Upper lobe of left lung (tissue), 4 donors: ENCODE data around the gene LYRM4.

Experiments used
- CTCF ChIP-seq, 6 experiments: fragments of 450-650 bp in 4 of 6; fragments of 200-600 bp in 2 of 6; sonication (generic) in 2 of 6; IDR thresholded peaks; one replicate each; pipeline ENCODE4 v1.5.1; 2016 to 2019; ENCODE audit warnings: antibody characterized with exemption in 6 of 6
- POLR2AphosphoS5 ChIP-seq, 2 donors: sonication (generic); formaldehyde crosslinking; IDR thresholded peaks; one replicate each; pipeline ENCODE4 v1.5.1; 2017; ENCODE audit warnings: antibody characterized with exemption in 2 of 2

DNA sequence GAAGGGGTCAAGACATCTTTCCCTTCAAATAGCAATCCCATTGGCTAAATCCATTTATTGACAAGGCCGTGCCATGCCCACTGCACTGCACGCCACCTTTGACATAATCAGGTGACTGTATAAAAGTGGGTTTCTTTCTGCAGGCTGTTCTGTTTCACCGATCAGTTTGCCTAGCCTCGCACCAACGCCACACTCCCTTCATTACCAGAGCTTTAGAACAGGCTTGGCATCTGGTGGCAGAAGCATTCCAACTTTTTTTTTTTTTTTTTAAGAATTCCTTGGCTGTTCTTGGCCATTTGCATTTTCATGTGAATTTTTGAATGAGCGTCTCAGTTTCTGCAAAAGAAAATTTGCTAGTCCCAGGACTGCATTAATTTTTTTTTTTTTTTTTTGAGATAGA, 97.5 kb downstream of the LYRM4 start:
- TF ChIP-seq CTCF (IDR thresholded peaks at IDR 0.05): no peak
- TF ChIP-seq POLR2AphosphoS5 (IDR thresholded peaks at IDR 0.05): no peak
